ENCODE results near the gene PJA1.

DNA sequence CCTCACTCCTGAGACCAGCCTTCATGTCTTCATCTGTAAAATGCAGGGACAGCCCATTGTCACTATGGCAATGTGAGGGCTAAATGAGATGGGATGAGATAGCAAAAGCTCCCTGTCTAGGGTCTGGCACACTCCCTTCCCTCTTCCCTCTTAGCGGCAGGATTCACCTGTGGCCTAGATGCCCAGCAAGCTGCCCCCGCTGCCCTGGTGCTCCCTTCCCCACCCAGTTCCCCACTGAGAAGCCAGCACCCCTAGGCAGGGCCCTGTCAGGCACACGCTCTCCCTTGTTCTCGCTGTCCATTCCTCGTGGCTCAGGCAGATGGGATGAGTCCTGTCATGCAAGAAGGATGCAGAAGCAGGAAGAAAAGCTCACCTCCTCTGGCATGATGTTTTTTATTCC, 49.2 kb upstream of the PJA1 start:
- TF ChIP-seq POLR2A (IDR thresholded peaks at IDR 0.05; ENCODE audit: low read depth, low read length), result no peak
- TF ChIP-seq TAF1 (IDR thresholded peaks at IDR 0.05; ENCODE audit: borderline replicate concordance, low read depth, low read length), result no peak
